GM18520 (cell line): ENCODE data around the gene AUTS2.
A peak's percentile ranks its signal among the peaks of the same experiment; 100 is the strongest.

Experiments used
- ATAC-seq: cut with Tn5 transposase; IDR thresholded peaks from one replicate; pipeline ENCODE4 v1.9.1; 2021; ENCODE audit not compliant: unreplicated experiment

Gene AUTS2

DNA sequence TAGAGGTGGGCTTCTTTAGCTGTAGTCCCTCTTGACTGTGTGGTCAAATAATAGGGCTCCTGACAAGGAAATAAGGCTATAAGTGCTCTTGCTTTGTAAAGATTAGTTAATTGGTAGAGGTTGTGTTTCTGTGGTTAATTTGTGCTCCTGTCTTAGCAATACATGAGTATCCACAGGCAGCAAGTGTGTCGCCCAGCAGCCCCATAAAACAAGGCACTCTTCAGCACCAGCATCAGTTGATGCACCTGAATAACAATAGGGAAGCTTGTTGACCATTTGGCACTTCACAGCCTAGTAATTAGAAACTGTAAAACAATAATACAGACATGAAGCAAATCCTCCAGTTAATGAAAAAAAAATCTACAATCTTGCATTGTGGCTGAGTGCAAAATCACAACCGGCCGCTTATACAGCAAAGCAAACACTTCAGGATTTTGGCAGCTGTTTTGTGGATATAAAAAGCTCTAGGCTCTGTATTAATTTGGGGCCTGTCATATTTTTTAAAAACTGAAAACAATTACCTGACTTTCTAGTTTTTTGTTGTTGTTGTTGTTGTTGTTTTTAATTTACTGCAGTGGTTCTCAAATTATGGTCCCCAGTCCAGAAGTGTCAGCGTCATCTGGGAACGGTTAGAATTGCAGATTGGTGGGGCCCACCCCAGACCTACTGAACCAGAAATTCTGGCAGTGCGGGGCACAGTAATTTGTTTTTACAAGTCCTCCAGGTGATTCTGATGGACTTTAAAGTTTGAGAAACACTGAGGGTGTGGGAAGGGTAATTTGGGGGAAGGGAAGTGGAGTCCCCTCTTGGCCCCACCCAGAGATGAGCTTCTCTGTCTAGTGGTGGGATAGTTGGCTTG is 56.8 kb downstream of the AUTS2 start:
- no peak for ATAC-seq

GRCh38 chr7:69656077-69656476 is 57.8 kb downstream of the AUTS2 start:
- ATAC-seq, result no peak

DNA sequence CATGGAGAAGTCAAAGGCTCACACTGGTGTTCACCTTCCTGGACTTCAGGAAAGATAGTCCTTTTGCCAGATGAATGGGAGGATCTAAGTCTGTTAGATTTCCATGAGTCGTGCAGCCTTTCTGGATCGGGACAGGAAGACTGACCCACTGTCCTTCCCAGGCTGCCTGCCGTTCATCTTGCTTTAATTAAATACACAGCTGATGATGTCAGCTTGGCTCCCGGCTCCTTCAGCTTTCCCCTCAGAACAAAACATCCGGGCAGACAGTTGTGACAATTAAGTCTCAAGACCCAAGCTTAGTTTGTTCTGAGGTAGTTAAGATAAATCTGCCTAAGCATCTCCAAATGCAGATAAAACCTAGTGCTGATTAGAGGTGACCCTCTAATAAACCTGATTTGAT is 58.6 kb downstream of the AUTS2 start:
- ATAC-seq, result no peak

DNA sequence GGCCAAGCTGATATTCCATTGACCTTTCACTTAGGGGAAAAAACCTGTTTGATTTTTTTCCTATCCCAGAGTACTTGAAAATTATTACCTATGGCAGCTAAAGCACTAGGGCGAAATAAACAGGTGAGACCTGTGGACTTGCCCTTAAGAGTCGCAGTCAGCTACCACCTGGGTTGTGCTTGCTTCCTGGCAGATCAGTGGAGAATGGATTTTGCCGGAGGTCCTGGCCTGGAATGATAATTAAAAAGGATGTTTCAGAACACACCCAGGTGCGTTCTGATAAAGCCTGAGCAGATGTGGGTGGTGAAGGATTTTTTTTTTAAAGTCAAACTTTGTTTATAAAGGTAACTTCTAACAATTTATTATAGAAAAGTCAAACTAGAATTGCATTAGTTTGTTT is 59.1 kb downstream of the AUTS2 start:
- no peak for ATAC-seq

DNA sequence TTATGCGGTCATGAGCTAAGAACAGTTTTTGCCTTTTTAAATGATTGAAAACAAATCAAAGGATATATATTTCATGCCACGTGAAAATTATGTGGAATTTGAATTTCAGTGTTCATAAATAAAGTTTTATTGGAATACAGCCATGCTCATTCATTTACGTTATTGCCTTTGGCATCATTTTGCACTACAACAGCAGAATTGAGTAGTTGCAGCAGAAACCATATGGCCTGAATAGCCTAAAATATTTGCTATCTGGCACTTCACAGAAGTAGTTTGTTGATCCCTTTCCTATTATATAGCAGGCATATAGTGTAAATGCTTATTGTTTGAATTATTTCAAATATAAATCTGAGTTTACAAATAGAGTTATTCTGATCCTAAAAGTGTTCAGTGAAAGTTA is 59.7 kb downstream of the AUTS2 start:
- ATAC-seq, result no peak

DNA sequence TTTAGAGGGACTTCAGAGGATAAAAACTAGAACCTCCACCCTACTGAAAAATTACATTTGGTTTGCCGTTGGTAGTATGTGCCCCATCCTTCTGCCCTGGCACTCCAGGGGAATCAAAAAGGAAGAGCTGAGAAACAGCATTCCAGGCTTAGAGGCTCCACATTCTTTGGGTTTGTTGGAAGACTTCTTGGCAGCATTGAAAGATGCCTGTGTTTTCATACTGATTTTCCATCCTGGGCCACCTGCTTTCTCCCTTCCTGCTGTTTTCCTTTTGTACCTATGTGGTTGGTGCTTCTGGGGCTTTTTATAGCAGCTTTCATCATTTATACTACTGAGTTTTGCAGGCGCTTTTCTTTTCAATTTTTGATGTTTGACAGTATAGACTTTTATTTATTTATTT is 61.7 kb downstream of the AUTS2 start:
- ATAC-seq, result no peak

DNA sequence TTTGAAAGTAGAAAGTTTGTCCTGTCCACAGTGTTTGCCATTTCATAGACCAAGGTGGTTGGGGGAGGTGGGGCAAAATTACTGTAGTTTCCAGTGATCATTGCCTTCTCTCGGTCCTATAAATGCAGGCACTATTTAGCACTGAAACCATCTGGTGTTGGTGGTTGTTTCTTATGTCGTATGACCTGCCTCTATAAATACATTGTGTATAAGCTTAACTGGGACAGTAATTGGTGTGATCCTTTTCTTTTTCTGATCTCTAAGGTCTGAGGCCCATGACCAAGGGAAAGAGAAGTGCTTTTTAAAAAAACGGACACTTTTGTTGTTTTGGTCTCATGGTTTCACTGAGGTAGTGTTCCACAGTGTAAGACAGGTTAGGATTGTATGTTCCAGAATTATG is 63.1 kb downstream of the AUTS2 start:
- no peak for ATAC-seq

GRCh38 chr7:69663911-69664832 is 65.9 kb downstream of the AUTS2 start:
- peak; percentile 55 for ATAC-seq

GRCh38 chr7:69665369-69665768 is 67.1 kb downstream of the AUTS2 start:
- ATAC-seq, result no peak

DNA sequence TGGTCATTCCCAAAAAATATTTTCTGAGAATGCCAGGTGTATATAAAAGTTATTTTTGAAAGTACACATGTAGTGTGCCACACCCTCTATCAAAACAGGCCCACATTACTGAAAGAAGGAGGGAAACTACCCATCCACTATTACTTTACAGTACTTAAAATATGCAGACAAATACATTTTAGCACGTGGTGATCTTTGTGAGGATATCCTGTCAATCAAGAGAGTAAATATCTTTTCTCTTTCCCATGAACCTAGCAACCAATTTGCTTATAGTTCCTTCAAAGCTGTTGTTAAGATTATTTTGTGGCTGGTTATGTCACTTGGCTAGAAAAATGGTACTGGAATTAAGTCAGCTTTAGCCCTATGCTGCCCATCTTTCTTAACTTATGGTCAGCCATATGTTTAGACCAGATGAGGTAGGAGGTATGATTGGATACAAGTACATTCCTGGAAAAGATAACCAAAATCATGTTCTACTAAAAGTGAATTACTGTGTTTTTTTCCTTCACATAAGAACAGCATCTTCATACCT is 70.1 kb downstream of the AUTS2 start:
- no peak for ATAC-seq

GRCh38 chr7:69670701-69671100 is 72.4 kb downstream of the AUTS2 start:
- no peak for ATAC-seq

GRCh38 chr7:69673074-69673473 is 74.8 kb downstream of the AUTS2 start:
- no peak for ATAC-seq

DNA sequence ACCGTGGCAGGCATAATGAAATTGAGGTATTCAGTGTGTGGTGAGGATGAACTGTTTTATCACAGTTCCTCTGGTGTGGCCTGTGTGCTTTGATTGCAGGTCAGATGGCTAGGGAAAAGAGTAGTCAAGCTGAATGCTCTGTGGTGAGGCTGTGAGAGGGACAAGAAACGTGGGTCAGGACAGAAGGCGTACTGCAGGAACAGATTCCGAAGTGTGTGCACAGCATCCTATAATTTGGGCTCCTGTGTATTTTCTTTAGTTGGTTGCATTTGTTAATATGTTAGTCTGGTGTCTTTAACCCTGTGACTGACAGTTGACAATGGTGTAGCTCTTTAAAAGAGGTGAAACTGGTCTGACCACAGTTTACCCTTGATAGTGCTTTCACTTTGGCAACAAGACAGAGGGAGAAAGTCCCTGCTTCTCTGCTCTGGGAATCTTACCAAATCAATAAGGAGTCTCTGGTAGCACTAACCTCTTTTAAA is 76.5 kb downstream of the AUTS2 start:
- peak; percentile 73 for ATAC-seq

GRCh38 chr7:69676247-69676646 is 78.0 kb downstream of the AUTS2 start:
- ATAC-seq, result no peak

- no peak for ATAC-seq
Observed at GRCh38 chr7:69677054-69677852, 79.0 kb downstream of the AUTS2 start.

DNA sequence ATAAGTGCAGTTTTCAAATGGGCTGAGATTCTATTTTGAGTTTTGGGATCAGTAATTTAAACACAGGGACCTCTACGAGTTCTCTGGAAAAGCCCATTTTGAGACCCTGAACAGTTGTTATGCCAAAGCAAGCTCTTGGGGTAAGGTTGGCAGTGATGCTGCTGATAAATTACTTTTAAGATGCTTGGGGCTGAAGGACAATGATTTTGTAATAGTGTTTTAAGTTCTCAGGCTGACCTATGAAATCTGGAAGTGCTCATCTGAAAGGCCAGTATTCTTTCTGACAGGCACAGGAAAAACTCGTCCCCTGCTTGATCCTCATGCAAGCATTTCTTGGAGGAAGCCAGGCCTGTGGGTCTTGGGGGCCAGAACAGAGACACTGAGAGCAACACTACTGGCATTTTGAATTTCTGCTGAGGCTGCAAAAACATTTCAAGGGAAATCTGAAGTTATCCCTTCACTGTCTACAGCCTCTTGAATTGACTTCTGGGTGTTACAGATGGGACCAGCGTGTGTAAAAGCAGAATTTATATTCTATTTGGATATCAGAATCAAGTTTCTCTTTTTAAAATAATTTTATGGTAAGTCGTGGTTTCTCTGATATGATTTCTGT is 79.7 kb downstream of the AUTS2 start:
- ATAC-seq, result no peak

DNA sequence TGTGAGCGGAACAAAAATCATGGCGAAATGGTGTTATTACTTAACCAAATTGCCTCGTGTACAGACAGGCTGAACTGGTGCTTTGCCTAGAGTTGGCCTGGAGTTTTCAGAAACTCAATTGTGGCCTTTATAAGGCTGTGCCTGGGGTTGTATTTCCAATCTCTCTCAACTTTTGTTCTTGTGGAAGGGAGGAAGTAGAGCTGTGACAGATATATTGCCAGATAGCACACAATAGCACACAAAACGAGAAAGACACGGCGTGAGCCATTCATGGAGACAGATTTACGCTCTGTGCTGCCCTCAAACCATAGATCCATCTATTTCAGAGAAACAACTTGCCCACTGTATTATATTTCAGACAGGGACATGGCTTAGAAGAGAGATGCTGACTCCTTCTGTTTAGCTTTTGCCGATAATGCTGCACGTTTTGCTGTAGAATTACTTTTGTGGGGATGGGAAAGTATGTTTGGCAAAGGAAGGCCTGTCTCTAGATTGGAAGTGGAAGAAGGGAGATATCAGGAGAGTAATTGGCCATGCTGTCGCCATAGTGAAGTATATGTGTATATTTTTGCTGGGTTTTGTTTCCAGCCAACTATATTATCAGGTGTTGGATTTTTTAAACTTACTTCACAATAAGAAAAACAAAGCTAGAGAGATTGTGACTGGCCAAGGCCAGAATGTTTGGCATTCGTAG is 80.4 kb downstream of the AUTS2 start:
- no peak for ATAC-seq

- ATAC-seq, result no peak
Observed at GRCh38 chr7:69681181-69681580, 82.9 kb downstream of the AUTS2 start.

DNA sequence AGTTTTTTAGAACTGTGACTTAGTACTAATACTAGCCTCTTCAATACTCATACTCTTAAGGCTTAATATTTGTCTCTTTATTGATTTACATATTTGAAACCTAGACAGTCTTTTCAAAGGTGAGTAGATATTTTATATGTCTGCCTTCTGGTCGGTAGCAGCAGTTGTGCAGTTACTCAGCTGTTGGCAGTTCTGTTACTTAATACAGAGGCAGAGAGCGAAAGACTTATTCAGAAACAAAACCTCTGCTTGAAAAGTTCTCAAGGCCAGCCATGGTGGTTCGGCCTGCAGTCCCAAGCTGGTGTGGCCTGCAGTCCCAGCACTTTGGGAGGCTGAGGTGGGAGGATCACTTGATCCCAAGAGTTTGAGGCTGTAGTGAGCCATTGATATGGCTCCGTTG is 84.2 kb downstream of the AUTS2 start:
- no peak for ATAC-seq

GRCh38 chr7:69683002-69683401 is 84.7 kb downstream of the AUTS2 start:
- no peak for ATAC-seq
